ENCODE results near the gene MSH3. TPM values are rescaled to one million over a fixed set of nuclear protein-coding genes. Genes with fewer than 3 reads are reported as not detected.
"Not testable (repeated sequence)": the region's sequence is repeated elsewhere in the genome, so short reads cannot be mapped to it uniquely, and the experiment has no call there.

The MSH3 gene
- polyA plus RNA-seq, 1 donor, result 13.8 TPM

DNA sequence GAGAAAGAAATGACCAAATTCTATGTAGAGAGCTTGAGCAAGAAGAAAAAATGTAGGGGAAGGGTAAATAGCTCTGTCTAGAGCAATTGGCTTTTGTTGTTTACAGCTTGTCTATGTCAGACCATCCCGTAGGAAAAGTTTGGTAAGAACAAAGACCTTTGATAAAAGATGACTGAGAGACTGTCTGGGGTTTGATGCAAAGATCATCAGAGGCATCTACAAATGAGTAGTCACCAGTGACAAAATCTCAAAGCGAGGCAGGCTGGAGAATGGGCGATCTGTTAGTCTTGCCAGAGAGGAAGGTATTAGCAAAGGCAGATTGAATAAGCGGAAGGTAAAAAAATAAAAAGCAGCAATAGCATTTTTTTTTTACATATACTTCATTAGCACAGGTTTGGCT, 180.7 kb downstream of the MSH3 start:
- no peak overlapping the region for H3K4me3 ChIP-seq (ENCODE audit: low read length)

DNA sequence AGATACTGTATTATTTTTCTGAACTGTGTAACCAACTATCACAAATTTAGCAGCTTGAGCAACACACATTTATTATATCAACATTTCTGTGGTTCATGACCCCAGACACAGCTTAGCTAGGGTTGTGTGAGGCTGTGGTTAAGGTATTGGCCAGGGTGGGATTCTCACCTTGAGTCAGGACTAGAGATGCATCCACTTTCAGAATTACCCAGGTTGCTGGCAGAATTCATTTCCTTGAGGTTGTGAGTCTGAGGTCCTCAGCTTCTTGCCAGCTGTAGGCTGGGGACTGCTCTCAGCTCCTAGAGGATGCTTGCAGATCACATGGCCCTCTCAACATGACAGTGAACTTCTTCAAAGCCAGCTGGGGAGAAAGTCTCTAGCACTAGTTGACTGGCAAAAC, 183.2 kb downstream of the MSH3 start:
- no peak overlapping the region for H3K4me3 ChIP-seq (ENCODE audit: low read length)
- H3K9me3 ChIP-seq (ENCODE audit: control insufficient read depth, low read depth, low read length), result no peaks in the 10 kb centered on the region
- no peaks in the 10 kb centered on the region for H3K4me1 ChIP-seq (ENCODE audit: control insufficient read depth, insufficient read depth, low read length)
- no peak overlapping the region for H3K27ac ChIP-seq (ENCODE audit: low read length)
- DNase-seq, result no peak
- no peaks in the 10 kb centered on the region for H3K36me3 ChIP-seq (ENCODE audit: control insufficient read depth, insufficient read depth, low read length)
- H3K27me3 ChIP-seq (ENCODE audit: control insufficient read depth, insufficient read depth, low read length), result no peaks in the 10 kb centered on the region

More for the DNA sequence above, 180.7 kb downstream of the MSH3 start:
- no peaks in the 10 kb centered on the region for H3K4me1 ChIP-seq (ENCODE audit: control insufficient read depth, insufficient read depth, low read length)
- DNase-seq, result no peak
- H3K27me3 ChIP-seq (ENCODE audit: control insufficient read depth, insufficient read depth, low read length), result no peaks in the 10 kb centered on the region
- H3K9me3 ChIP-seq (ENCODE audit: control insufficient read depth, low read depth, low read length), result no peaks in the 10 kb centered on the region
- H3K27ac ChIP-seq (ENCODE audit: low read length), result no peak overlapping the region
- H3K36me3 ChIP-seq (ENCODE audit: control insufficient read depth, insufficient read depth, low read length), result no peaks in the 10 kb centered on the region
- 96% methylated on average over 3 of the region's 4 CpGs for WGBS (ENCODE audit: insufficient coverage, low lambda C conversion rate)

DNA sequence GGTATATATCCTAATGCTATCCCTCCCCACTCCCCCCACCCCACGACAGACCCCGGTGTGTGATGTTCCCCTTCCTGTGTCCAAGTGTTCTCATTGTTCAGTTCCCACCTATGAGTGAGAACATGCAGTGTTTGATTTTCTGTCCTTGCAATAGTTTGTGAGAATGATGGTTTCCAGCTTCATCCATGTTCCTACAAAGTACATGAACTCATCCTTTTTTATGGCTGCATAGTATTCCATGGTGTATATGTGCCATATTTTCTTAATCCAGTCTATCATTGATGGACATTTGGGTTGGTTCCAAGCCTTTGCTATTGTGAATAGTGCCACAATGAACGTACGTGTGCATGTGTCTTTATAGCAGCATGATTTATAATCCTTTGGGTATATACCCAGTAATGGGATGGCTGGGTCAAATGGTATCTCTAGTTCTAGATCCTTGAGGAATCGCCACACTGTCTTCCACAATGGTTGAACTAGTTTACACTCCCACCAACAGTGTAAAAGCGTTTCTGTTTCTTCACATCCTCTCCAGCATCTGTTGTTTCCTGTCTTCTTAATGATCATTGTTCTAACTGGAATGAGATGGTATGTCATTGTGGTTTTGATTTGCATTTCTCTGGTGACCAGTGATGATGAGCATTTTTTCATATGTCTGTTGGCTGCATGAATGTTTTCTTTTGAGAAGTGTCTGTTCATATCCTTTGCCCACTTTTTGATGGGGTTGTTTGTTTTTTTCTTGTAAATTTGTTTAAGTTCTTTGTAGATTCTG, 186.8 kb downstream of the MSH3 start:
- not testable (repeated sequence) for DNase-seq; H3K27ac ChIP-seq (ENCODE audit: low read length); H3K4me3 ChIP-seq (ENCODE audit: low read length); H3K27me3 ChIP-seq (ENCODE audit: control insufficient read depth, insufficient read depth, low read length); H3K36me3 ChIP-seq (ENCODE audit: control insufficient read depth, insufficient read depth, low read length); H3K9me3 ChIP-seq (ENCODE audit: control insufficient read depth, low read depth, low read length); H3K4me1 ChIP-seq (ENCODE audit: control insufficient read depth, insufficient read depth, low read length)
- WGBS (ENCODE audit: insufficient coverage, low lambda C conversion rate), result no CpG with 5 or more reads among the region's 6 CpGs

DNA sequence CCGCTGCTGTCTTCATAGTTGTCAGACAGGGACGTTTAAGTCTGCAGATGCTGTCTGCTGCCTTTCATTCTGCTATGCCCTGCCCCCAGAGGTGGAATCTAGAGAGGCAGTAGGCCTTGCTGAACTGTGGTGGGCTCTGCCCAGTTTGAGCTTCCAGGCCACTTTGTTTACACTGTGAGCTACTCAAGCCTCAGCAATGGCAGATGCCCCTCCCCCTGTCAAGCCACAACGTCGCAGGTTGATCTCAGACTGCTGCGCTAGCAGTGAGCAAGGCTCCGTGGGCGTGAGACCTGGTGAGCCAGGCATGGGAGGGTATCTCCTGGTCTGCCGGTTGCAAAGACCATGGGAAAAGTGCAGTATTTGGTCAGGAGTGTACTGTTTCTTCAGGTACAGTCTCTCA, 192.0 kb downstream of the MSH3 start:
- WGBS (ENCODE audit: insufficient coverage, low lambda C conversion rate), result no CpG with 5 or more reads among the region's 8 CpGs

DNA sequence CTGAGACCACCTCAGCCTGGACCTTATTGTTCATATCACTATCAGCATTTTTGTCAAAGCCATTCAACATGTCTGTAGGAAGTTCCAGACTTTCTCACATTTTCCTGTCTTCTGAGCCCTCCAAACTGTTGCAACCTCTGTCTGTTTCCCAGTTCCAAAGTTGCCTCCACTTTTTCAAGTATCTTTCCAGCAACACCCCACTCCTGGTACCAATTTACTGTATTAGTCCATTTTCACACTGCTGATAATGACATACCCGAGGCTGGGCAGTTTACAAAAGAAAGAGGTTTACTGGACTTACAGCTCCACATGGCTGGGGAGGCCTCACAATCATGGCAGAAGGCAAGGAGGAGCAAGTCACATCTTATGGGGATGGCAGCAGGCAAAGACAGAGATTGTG, 195.7 kb downstream of the MSH3 start:
- not testable (repeated sequence) for H3K4me3 ChIP-seq (ENCODE audit: low read length); DNase-seq; H3K27me3 ChIP-seq (ENCODE audit: control insufficient read depth, insufficient read depth, low read length); H3K27ac ChIP-seq (ENCODE audit: low read length); H3K4me1 ChIP-seq (ENCODE audit: control insufficient read depth, insufficient read depth, low read length); H3K9me3 ChIP-seq (ENCODE audit: control insufficient read depth, low read depth, low read length)
- WGBS (ENCODE audit: insufficient coverage, low lambda C conversion rate), result 100% methylated on average over 1 of the region's 1 CpG
- H3K36me3 ChIP-seq (ENCODE audit: control insufficient read depth, insufficient read depth, low read length), result peaks cover 14% of the 10 kb centered on the region

More for the DNA sequence above, 192.0 kb downstream of the MSH3 start:
- H3K27me3 ChIP-seq (ENCODE audit: control insufficient read depth, insufficient read depth, low read length); DNase-seq; H3K4me3 ChIP-seq (ENCODE audit: low read length); H3K27ac ChIP-seq (ENCODE audit: low read length); H3K4me1 ChIP-seq (ENCODE audit: control insufficient read depth, insufficient read depth, low read length): not testable (repeated sequence)
- Histone ChIP-seq H3K9me3 (ENCODE audit: control insufficient read depth, low read depth, low read length) (peaks cover 11% of the 10 kb centered on the region), H3K36me3 (ENCODE audit: control insufficient read depth, insufficient read depth, low read length) (peaks cover 10% of the 10 kb centered on the region)

DNA sequence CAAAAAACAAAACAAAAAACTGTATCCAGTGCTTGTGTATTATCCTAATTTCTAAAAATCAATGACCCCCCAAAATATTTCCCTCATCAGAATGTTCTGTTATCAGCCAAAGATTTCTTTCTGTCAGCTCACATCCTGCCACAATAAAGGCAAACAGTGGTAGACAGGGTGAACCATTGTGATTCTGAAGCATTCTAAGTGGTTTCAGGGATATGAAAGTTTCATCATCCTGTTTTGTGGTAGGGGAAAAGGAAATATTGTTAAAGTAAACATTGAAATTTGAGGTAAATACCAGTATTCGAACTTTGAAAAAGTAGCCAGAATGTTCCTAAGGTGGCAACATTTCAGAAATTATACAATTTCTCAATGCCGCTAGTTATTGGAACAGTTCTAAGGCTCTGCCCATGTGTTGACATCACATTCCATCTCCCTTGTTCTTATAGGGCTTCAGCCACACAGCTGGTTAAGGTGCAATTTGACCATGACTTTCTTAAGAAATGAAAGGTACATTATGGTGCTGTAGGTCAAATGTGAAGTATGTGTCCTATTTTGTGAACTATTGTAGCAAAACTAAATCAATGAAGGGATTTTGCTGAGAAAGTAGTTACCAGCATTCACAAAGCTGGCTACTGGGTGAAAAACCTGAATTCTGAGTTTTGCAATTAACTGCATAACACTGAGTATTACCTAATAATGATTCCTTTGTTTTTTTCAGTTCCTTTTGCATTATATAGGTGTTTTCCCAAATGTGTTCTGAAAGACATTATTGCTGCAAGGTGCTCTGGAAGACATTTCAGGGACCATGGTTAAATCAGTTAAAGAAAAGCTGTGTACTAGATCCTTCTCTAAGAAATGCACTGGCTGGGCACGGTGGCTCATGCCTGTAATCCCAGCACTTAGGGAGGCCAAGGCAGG, 198.1 kb downstream of the MSH3 start:
- WGBS (ENCODE audit: insufficient coverage, low lambda C conversion rate), result 86% methylated on average over 2 of the region's 3 CpGs
- Histone ChIP-seq H3K27me3 (ENCODE audit: control insufficient read depth, insufficient read depth, low read length) (no peaks in the 10 kb centered on the region), H3K9me3 (ENCODE audit: control insufficient read depth, low read depth, low read length) (peaks cover 2% of the 10 kb centered on the region), H3K27ac (ENCODE audit: low read length) (no peak overlapping the region), H3K4me3 (ENCODE audit: low read length) (no peak overlapping the region), H3K36me3 (ENCODE audit: control insufficient read depth, insufficient read depth, low read length) (peaks cover 26% of the 10 kb centered on the region), H3K4me1 (ENCODE audit: control insufficient read depth, insufficient read depth, low read length) (no peaks in the 10 kb centered on the region)
- no peak for DNase-seq

DNA sequence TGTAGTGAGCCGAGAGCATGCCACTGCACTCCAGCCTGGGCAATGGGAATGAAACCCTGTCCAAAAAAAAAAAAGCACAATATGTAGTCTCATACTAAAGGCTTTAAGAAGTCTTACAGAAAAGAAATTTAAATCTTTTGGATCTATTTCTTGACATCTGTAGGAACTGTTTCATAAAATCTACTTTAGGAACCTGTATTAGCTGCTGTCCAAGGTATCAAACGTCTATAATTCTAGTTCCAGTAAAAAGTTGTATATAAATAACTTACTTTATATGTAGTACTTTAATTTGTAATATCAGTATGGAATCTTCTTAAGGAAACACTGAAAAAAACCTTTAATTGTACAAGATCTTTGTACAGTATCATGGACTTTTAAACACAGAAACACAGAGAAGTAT, 199.0 kb downstream of the MSH3 start:
- 100% methylated on average over 1 of the region's 2 CpGs for WGBS (ENCODE audit: insufficient coverage, low lambda C conversion rate)
- H3K36me3 ChIP-seq (ENCODE audit: control insufficient read depth, insufficient read depth, low read length), result peaks cover 26% of the 10 kb centered on the region

DNA sequence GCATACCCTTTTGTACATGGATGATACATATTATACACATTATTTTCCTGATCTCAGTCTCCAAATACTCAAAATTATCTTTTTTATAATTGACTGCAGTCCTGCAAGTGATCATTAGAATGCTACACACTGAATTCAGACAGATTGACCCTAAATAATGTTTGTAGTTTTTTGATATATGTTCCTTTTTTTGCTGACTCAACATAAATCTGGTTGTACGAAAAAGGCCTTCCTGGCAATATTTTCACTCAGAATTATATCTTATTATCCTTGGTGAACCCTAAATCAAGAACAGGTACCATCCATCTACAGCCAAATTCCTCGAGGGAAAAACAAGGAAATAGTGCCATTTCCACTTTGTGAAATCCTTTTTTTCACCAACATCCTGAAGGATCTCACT, 200.1 kb downstream of the MSH3 start:
- no CpG with 5 or more reads among the region's 2 CpGs for WGBS (ENCODE audit: insufficient coverage, low lambda C conversion rate)
- peaks cover 16% of the 10 kb centered on the region for H3K36me3 ChIP-seq (ENCODE audit: control insufficient read depth, insufficient read depth, low read length)
- no peaks in the 10 kb centered on the region for H3K4me1 ChIP-seq (ENCODE audit: control insufficient read depth, insufficient read depth, low read length)
- H3K4me3 ChIP-seq (ENCODE audit: low read length), result no peak overlapping the region
- no peak overlapping the region for H3K27ac ChIP-seq (ENCODE audit: low read length)
- no peaks in the 10 kb centered on the region for H3K27me3 ChIP-seq (ENCODE audit: control insufficient read depth, insufficient read depth, low read length)
- no peak for DNase-seq
- no peaks in the 10 kb centered on the region for H3K9me3 ChIP-seq (ENCODE audit: control insufficient read depth, low read depth, low read length)

More for the DNA sequence above, 199.0 kb downstream of the MSH3 start:
- DNase-seq, result no peak
- Histone ChIP-seq H3K27ac (ENCODE audit: low read length) (no peak overlapping the region), H3K9me3 (ENCODE audit: control insufficient read depth, low read depth, low read length) (peaks cover 2% of the 10 kb centered on the region), H3K27me3 (ENCODE audit: control insufficient read depth, insufficient read depth, low read length) (no peaks in the 10 kb centered on the region), H3K4me1 (ENCODE audit: control insufficient read depth, insufficient read depth, low read length) (no peaks in the 10 kb centered on the region), H3K4me3 (ENCODE audit: low read length) (no peak overlapping the region)

DNA sequence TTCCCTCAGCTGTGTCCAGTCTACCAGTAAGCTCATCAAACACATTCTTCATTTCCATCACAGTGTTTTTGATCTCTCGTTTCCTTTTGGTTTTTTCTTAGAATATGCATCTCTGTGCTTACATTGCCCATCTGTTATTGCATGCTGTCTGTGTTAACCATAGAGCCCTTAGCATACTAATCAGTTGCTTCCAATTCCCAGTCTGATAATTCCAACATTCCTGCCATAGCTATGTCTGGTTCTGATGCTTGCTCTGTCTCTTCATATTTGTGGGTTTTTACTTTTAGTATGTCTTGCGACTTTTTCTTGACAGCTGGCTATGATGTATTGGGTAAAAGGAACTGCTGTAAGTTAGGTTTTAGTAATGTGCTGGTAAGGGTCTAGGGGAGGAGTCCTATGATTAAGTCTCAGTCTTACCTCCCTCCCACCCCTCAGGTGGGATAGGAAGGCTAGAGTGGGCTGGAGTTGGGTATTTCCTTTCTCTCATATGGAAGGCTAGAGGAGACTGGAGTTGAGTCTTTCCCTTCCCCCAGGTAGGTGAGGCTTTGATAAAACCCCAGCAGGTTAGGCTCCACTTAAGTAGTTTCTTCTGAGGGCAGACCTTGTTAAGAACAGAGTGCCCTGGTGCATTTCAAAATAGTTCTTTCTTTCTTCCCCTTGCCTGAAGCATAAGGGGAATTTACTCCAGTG, 206.6 kb downstream of the MSH3 start:
- Histone ChIP-seq H3K9me3 (ENCODE audit: control insufficient read depth, low read depth, low read length) (no peaks in the 10 kb centered on the region), H3K4me1 (ENCODE audit: control insufficient read depth, insufficient read depth, low read length) (no peaks in the 10 kb centered on the region), H3K27me3 (ENCODE audit: control insufficient read depth, insufficient read depth, low read length) (no peaks in the 10 kb centered on the region), H3K36me3 (ENCODE audit: control insufficient read depth, insufficient read depth, low read length) (peaks cover 6% of the 10 kb centered on the region), H3K4me3 (ENCODE audit: low read length) (no peak overlapping the region), H3K27ac (ENCODE audit: low read length) (no peak overlapping the region)
- 92% methylated on average over 2 of the region's 2 CpGs for WGBS (ENCODE audit: insufficient coverage, low lambda C conversion rate)
- no peak for DNase-seq

DNA sequence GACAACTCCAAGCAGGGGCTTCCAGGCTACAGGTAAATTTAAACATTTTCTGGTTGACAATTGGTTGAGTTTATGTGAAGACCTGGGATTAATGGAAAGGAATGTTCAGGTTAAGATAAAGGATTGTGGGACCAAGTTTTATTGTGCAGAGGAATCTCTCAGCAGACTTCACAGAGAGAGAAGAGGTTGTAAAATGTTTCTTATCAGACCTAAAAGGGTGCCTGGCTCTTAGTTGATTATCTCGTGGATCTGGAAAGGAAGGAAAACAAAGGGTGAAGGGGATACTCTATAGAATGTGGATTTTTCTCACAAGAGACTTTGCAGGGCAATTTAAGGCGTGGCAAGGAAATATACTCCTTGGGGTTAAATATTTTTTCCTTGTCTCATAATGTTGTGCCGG, 209.3 kb downstream of the MSH3 start:
- no peaks in the 10 kb centered on the region for H3K4me1 ChIP-seq (ENCODE audit: control insufficient read depth, insufficient read depth, low read length)
- DNase-seq, result peak in 1 of 2 donors; percentile 2
- 40% methylated on average over 1 of the region's 3 CpGs for WGBS (ENCODE audit: insufficient coverage, low lambda C conversion rate)
- peaks cover 12% of the 10 kb centered on the region for H3K36me3 ChIP-seq (ENCODE audit: control insufficient read depth, insufficient read depth, low read length)
- H3K27me3 ChIP-seq (ENCODE audit: control insufficient read depth, insufficient read depth, low read length), result no peaks in the 10 kb centered on the region
- no peak overlapping the region for H3K4me3 ChIP-seq (ENCODE audit: low read length)
- no peak overlapping the region for H3K27ac ChIP-seq (ENCODE audit: low read length)
- H3K9me3 ChIP-seq (ENCODE audit: control insufficient read depth, low read depth, low read length), result no peaks in the 10 kb centered on the region

All from large intestine (tissue), 3 donors.